ENCODE measurements around the gene POR. TPM values are rescaled to one million over a fixed set of nuclear protein-coding genes. Genes with fewer than 3 reads are reported as not detected.

Gene POR
- total and polyA plus RNA-seq, 2 of the 13 experiments (the other 11 are each of a cell fraction or from before 2014, with no cell fraction given) = 145 to 266 TPM

DNA sequence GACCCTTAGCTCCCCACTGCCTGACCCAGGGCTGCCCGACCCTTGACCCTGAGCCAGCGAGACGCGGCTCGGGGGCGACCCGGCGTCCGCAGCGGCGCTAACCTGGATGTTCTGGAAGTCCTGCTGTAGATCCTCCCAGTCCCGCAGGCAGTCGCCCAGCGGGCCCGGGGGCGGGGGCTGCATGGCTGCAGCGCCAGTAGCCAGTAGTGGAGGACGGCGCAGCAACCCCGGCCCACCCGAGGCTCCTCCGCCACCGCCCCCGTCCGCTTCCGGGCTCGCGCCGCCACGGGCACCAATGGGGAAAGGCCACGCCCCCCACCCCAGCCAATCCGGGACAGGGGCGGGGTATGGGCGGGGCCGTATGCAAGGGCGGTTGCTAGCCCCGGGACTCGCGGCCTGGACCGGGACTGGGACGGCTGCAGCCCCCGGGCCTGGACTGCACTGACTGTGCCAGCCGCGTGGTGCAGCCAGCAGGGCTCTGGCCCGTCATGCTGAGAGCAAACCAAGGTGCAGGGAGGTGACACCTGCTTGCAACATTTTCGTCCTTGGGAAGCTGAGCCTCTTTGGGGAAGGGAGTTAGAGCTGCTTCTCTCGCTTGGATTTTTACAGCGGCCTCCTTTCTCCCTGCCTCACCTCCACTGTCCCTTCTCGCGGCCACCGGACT is 79.6 kb downstream of the POR start, which contains the start of gene TMEM120A (continued):
- TF ChIP-seq, protein P1, sequence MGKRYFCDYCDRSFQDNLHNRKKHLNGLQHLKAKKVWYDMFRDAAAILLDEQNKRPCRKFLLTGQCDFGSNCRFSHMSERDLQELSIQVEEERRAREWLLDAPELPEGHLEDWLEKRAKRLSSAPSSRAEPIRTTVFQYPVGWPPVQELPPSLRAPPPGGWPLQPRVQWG (CRISPR knock-in tag; IDR thresholded peaks at IDR 0.05; ENCODE audit: borderline replicate concordance, low read depth) = no peak
- TF ChIP-seq ARID2 (CRISPR knock-in tag; IDR thresholded peaks at IDR 0.05; ENCODE audit: borderline replicate concordance) (no peak), ZNF598 (CRISPR knock-in tag; IDR thresholded peaks at IDR 0.05; ENCODE audit: borderline replicate concordance) (peak; percentile 77; the same call in 1 of the 2 replicates), ZNF7 (CRISPR knock-in tag; IDR thresholded peaks at IDR 0.05) (no peak), ZNF678 (CRISPR knock-in tag; IDR thresholded peaks at IDR 0.05) (no peak), ZSCAN29 (CRISPR knock-in tag; conservative IDR thresholded peaks at IDR 0.05) (no peak)
- TF ChIP-seq, protein P2, sequence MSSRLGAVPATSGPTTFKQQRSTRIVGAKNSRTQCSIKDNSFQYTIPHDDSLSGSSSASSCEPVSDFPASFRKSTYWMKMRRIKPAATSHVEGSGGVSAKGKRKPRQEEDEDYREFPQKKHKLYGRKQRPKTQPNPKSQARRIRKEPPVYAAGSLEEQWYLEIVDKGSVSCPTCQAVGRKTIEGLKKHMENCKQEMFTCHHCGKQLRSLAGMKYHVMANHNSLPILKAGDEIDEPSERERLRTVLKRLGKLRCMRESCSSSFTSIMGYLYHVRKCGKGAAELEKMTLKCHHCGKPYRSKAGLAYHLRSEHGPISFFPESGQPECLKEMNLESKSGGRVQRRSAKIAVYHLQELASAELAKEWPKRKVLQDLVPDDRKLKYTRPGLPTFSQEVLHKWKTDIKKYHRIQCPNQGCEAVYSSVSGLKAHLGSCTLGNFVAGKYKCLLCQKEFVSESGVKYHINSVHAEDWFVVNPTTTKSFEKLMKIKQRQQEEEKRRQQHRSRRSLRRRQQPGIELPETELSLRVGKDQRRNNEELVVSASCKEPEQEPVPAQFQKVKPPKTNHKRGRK (CRISPR knock-in tag; IDR thresholded peaks at IDR 0.05) = no peak
- TF ChIP-seq, protein P3, sequence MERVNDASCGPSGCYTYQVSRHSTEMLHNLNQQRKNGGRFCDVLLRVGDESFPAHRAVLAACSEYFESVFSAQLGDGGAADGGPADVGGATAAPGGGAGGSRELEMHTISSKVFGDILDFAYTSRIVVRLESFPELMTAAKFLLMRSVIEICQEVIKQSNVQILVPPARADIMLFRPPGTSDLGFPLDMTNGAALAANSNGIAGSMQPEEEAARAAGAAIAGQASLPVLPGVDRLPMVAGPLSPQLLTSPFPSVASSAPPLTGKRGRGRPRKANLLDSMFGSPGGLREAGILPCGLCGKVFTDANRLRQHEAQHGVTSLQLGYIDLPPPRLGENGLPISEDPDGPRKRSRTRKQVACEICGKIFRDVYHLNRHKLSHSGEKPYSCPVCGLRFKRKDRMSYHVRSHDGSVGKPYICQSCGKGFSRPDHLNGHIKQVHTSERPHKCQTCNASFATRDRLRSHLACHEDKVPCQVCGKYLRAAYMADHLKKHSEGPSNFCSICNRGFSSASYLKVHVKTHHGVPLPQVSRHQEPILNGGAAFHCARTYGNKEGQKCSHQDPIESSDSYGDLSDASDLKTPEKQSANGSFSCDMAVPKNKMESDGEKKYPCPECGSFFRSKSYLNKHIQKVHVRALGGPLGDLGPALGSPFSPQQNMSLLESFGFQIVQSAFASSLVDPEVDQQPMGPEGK (CRISPR knock-in tag; IDR thresholded peaks at IDR 0.05) = peak; percentile 81
